Upper lobe of right lung (tissue), 1 donor: ENCODE data around the gene TFF3. TPM values are rescaled to one million over a fixed set of nuclear protein-coding genes. Genes with fewer than 3 reads are reported as not detected.

ENCODE experiments used
- ATAC-seq: fragments of 200-7000 bp; cut with Tn5 transposase; one replicate; pipeline ENCODE4 v1.9.1; 2020; ENCODE audit warnings: mild to moderate bottlenecking, moderate library complexity
- DNase-seq: peaks from one replicate; pipeline ENCODE4 v3.0.0-alpha.2; 2020
- H3K27ac ChIP-seq: fragments of 200-600 bp; one replicate; pipeline ENCODE4 v1.8.0; 2022
- H3K27me3 ChIP-seq: fragments of 200-600 bp; one replicate; pipeline ENCODE4 v1.8.0; 2022; ENCODE audit warnings: mild to moderate bottlenecking
- H3K36me3 ChIP-seq: fragments of 200-600 bp; one replicate; pipeline ENCODE4 v1.8.0; 2022
- H3K4me1 ChIP-seq: fragments of 200-600 bp; one replicate; pipeline ENCODE4 v1.8.0; 2022
- H3K4me3 ChIP-seq: fragments of 200-600 bp; one replicate; pipeline ENCODE4 v1.8.0; 2022; ENCODE audit warnings: mild to moderate bottlenecking
- H3K9me3 ChIP-seq: fragments of 200-600 bp; one replicate; pipeline ENCODE4 v1.8.0; 2022
- intact Hi-C: fragments of 100-400 bp; cut with DNase I; formaldehyde crosslinking; loops from one replicate; pipeline ENCODE4 v1.11.0; 2022
- total RNA-seq: library from RNA; stranded (reverse); fragmentation: NEBNext Ultra II Directional; extraction: Animal tissue kit (Norgen Biotek cat#: 25700); gene quantifications from one replicate; pipeline ENCODE4 v1.2.1, GENCODE V29; 2021
- TF ChIP-seq, protein P1 (sequence below): fragments of 200-600 bp; IDR thresholded peaks from one replicate; pipeline ENCODE4 v1.8.0; 2022; ENCODE audit warnings: antibody characterized with exemption
- donor health status: DM: no; HTN: yes; CAD: no; lungs with severe emphysema.

Gene TFF3
- total RNA-seq, 1 donor from 2014 or later: 19.6 TPM

DNA sequence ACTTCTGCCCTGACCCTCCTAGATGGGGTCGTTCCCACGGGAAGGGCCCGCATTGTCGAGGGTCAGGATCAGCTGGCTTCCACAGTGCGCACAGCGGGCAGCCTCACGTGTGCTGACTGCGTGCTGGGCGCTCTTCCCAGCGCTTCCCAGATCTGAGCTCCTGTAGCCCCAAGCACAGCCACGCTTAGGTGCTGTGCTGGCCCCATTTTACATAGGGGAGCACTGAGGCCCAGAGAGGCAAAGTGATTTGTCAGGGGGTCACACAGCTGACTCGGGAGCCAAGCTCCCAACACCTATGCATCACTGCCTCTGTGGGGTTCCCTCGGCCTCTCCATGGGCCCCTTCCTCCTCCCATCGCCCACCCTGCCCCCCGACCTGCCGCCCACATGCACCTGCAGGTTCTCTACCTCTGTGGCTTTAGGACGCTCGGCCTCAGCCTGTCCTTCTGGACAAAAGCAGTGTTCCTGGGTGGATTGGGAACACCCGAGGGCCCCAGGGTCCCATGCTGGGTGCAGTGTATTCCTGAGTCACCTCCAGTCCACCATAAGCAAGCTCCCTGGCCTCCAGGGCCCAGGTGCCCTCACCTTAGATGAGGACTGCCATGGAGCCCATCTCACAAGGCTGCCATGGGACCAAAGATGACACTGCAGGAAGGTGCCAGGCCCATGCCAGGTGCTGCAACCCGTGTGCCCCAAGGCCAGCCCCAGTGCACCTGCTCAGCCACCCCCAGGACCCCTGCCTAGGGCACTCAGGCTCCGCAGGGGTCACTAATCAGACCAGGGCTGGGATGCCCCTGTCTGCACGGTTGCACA lies 23.3 kb downstream of the TFF3 start:
- no peaks in the 10 kb centered on the region for H3K27me3 ChIP-seq

DNA sequence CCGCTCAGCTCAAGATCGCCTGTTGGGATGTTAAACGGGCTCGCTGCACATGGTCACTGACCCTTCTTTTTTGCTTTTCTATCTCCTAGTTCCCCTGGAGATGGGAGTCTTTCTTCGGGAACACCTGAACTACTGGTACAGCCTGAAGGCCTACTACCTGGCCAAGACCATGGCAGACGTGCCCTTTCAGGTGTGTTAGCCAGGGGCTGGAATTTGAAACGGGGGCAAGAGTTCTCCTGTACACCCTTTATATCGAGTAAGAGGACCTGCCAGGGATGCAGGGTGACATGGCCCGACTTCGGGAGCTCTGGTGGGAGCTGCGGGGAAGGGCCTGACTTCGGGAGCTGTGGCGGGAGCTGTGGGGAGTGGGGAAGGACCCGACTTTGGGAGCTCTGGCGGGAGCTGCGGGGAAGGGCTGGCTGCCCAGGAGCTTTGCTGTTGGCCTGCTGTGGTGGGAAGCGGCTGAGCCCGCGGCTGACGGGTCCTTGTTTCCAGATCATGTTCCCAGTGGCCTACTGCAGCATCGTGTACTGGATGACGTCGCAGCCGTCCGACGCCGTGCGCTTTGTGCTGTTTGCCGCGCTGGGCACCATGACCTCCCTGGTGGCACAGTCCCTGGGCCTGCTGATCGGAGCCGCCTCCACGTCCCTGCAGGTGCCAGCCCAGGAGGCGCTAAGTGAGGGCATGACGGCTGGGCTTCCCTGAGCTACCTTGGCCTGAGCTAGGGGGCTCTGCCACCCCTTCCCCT lies 24.0 kb downstream of the TFF3 start:
- TF ChIP-seq, protein P1, sequence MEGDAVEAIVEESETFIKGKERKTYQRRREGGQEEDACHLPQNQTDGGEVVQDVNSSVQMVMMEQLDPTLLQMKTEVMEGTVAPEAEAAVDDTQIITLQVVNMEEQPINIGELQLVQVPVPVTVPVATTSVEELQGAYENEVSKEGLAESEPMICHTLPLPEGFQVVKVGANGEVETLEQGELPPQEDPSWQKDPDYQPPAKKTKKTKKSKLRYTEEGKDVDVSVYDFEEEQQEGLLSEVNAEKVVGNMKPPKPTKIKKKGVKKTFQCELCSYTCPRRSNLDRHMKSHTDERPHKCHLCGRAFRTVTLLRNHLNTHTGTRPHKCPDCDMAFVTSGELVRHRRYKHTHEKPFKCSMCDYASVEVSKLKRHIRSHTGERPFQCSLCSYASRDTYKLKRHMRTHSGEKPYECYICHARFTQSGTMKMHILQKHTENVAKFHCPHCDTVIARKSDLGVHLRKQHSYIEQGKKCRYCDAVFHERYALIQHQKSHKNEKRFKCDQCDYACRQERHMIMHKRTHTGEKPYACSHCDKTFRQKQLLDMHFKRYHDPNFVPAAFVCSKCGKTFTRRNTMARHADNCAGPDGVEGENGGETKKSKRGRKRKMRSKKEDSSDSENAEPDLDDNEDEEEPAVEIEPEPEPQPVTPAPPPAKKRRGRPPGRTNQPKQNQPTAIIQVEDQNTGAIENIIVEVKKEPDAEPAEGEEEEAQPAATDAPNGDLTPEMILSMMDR: no peak
- no peak overlapping the region for H3K4me3 ChIP-seq
- H3K4me1 ChIP-seq: no peaks in the 10 kb centered on the region
- H3K27me3 ChIP-seq: no peaks in the 10 kb centered on the region
- ATAC-seq (no peak), DNase-seq (no peak)
- H3K27ac ChIP-seq: no peak overlapping the region
- intact Hi-C loops: no loop called here
- H3K9me3 ChIP-seq: no peaks in the 10 kb centered on the region
- H3K36me3 ChIP-seq: peaks cover 14% of the 10 kb centered on the region

More for the DNA sequence above, 23.3 kb downstream of the TFF3 start:
- ATAC-seq (peak; percentile 2), DNase-seq (no peak)
- H3K4me3 ChIP-seq: no peak overlapping the region
- H3K27ac ChIP-seq: no peak overlapping the region
- intact Hi-C loops: no loop called here
- H3K36me3 ChIP-seq: peaks cover 14% of the 10 kb centered on the region
- TF ChIP-seq, protein P1: no peak
- H3K9me3 ChIP-seq: no peaks in the 10 kb centered on the region
- no peaks in the 10 kb centered on the region for H3K4me1 ChIP-seq

DNA sequence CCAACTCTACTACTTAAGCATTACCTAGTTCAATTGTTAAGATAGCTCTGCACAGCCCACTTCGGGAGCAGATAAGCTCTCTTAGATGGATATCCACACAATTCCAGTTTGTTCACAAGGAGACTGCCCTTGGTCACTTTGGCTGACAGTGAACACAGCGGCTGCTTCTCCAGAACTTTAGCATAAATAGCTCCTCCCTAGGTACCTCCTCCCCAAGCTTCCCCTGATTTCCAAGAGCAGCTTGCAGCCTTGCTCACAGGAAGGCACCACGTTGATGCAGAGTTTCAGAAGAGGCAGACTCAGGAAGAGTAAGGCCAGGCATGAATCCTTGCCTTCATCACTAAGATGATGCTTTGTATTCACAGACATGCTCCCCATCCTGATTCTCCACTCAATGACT lies 24.7 kb downstream of the TFF3 start:
- ATAC-seq (no peak), DNase-seq (no peak)
- TF ChIP-seq, protein P1: no peak
- Histone ChIP-seq H3K27me3 (no peaks in the 10 kb centered on the region), H3K4me3 (no peak overlapping the region), H3K27ac (no peak overlapping the region), H3K4me1 (no peaks in the 10 kb centered on the region), H3K9me3 (no peaks in the 10 kb centered on the region), H3K36me3 (peaks cover 14% of the 10 kb centered on the region)
- intact Hi-C loops: no loop called here

DNA sequence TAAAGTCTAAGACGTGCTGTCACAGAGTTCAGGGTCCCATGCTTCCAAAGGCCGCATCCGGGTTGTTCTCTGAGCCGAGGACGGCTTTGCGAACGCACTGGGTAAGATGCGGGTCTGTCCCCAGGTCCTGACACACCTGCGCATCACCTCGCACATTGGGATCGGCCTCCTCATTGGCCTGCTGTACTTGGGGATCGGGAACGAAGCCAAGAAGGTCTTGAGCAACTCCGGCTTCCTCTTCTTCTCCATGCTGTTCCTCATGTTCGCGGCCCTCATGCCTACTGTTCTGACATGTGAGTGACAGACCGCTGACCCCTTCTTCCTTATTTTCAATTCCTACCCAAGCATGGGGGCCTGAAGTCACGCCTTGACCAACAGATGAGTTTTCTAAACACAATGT lies 25.3 kb downstream of the TFF3 start:
- TF ChIP-seq, protein P1: no peak
- H3K4me1 ChIP-seq: no peaks in the 10 kb centered on the region
- H3K9me3 ChIP-seq: no peaks in the 10 kb centered on the region
- H3K4me3 ChIP-seq: no peak overlapping the region
- no peaks in the 10 kb centered on the region for H3K27me3 ChIP-seq
- ATAC-seq (peak; percentile 66), DNase-seq (peak; percentile 76)
- peaks cover 17% of the 10 kb centered on the region for H3K36me3 ChIP-seq
- intact Hi-C loops: no loop called here
- no peak overlapping the region for H3K27ac ChIP-seq

DNA sequence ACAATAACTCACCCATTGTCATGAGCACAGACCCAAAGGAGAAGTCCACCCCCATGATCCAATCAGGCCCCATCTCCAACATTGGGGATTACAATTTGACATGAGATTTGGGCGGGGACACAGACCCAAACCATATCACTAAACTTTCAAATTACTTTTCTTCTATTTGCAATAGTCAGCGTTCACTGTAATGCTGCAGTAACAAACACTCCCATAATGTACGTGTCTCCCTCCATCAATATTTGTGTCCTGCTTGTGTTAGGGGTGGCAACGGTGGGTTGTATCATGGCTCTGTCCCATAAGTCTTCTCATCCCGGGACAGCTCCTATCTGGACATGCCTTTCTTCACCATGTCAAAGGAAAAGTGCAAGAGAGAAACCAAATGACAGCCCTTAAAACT lies 26.2 kb downstream of the TFF3 start:
- DNase-seq (no peak), ATAC-seq (no peak)
- intact Hi-C loops: no loop called here
- TF ChIP-seq, protein P1: no peak
- no peaks in the 10 kb centered on the region for H3K9me3 ChIP-seq
- H3K4me1 ChIP-seq: no peaks in the 10 kb centered on the region
- H3K4me3 ChIP-seq: no peak overlapping the region
- no peak overlapping the region for H3K27ac ChIP-seq
- no peaks in the 10 kb centered on the region for H3K27me3 ChIP-seq
- H3K36me3 ChIP-seq: peaks cover 19% of the 10 kb centered on the region
